NCI-H2081 treated with DMSO at 0.1 percent for 48 hours (cell line): Measurements from ENCODE around the gene CASQ2.
A peak's percentile ranks its signal among the peaks of the same experiment; 100 is the strongest.
"Not testable (repeated sequence)": the region's sequence is repeated elsewhere in the genome, so short reads cannot be mapped to it uniquely, and the experiment has no call there.

Experiments used
- DNase-seq: peaks from one replicate; lab custom pipeline; 2025; lab: John Stamatoyannopoulos, UW

Gene CASQ2

DNA sequence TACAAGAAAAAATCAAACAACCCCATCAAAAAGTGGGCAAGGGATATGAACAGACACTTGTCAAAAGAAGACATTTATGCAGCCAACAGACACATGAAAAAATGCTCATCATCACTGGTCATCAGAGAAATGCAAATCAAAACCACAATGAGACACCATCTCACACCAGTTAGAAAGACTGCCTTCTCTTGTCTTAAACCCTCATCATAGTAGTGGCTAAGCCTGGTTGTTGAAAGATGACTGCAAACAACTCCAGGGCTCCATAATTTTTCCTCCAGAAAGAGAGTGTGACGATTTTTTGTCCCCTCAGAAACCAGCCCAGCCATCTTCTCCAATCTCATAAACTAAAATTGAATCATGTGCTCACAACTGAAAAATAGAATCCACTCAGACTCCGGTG, 12.1 kb upstream of the CASQ2 start:
- DNase-seq: not testable (repeated sequence)

- DNase-seq: not testable (repeated sequence)
Measured at GRCh38 chr1:115779075-115779474, 10.6 kb upstream of the CASQ2 start.

DNA sequence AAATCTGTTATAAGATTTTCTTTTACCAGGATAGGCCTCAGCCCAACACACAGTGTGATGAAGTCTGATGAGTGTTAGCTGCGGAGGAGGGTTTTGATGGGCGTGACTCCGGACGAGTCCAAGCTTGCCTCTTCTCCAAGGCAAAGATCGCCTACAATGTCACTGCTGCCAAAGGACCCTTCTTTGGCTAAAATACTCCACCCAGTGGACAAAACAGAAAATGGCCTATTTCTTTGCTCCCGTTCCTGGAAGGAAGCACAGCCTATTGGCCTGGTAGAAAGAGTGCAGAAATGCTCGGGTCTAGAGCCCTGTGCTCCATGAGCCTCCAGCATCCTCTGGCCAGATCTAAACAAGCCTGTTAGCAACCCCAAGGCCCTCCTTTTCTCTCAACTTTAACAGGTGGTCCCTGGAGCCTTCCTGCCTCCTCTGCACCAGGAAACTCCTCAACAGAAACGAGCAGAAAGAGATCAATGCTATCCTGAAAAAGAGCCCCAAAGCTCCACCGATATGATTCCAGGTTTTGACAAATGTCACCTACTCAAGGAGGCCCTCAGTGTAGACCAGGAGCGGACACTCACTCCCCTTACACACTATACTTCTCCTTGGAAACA, 3.4 kb upstream of the CASQ2 start:
- peak; percentile 52 for DNase-seq

- no peak for DNase-seq
Measured at GRCh38 chr1:115771094-115771846, 2.8 kb upstream of the CASQ2 start.

DNA sequence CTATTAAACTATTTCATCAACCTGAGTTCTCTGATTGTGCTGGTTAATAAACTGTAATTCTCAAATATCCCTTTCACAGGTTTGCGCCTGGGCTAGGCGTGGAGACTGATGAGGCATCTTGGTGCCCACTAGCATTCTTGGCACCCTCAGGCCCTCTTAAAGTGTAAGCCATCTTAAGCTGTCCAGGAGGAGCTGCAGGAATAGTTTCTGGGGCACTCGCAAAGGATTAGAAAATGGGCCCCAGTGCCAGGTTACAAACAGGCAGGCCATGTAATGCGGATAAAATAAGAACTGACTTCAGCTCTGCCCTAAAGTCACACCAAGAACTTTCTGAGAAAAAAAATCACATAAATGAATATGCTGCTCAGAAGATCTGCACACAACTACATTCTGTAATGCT, 1.1 kb downstream of the CASQ2 start:
- DNase-seq: no peak

DNA sequence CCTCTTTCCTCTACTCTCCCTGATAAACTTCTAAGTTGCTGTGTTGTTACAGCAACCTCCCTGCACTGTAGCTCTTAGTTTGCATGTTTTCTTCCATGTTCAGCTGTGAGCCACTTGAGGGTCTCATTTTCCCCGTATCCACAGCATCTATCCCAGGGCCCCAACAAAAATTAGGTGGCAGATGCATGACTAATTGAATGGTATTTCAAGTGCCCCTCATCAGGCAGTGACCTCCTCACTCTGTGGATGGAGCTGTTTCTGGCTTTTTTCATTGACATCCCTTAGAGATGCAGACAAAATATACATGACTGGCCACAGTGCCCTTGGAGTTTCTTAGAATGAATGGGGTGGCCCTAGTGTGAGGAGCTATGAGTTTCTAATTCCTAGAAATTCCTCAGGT, 3.4 kb downstream of the CASQ2 start:
- no peak for DNase-seq

DNA sequence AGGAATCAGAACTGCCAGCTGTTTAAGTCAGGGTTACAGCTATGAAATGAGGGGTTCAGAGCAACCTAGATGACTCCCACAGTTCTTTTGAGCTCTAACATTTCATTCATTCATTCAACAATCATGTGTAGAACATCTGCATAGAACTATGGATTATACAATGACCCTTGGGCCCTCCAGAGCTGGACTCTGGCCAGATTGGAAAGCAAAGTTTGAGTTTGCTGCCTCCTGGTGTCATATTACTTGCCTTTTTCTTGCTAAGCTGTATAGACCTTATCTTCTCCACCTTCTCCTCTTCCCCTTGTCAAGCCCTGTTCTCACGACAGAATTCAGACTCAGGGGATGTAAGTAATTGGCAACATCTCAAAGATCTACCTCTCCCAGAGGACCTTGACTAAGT, 4.0 kb downstream of the CASQ2 start:
- no peak for DNase-seq

GRCh38 chr1:115762779-115763178, 5.7 kb downstream of the CASQ2 start:
- no peak for DNase-seq

- no peak for DNase-seq
Measured at GRCh38 chr1:115761601-115762302, 6.8 kb downstream of the CASQ2 start.

- DNase-seq: no peak
Measured at GRCh38 chr1:115757856-115758255, 10.7 kb downstream of the CASQ2 start.

DNA sequence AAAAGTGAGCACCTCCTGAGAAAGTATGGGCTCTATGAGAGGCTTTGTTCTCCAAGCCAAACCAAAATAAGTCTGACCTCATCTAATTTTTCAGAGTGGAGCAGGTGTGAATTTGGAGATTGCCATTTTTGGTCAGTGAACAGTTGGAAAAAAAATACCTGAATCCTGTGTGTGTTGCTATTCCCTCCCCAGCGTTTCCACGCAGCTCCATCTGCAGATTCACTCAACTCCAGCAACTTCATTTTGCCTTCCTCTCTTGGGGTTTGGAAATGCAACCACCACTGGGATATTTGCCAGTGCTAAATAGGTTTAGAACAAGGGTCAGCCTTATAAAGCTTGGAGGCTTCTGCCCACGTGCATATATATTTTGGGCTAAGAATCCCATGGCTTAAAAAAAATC, 11.2 kb downstream of the CASQ2 start:
- no peak for DNase-seq

DNA sequence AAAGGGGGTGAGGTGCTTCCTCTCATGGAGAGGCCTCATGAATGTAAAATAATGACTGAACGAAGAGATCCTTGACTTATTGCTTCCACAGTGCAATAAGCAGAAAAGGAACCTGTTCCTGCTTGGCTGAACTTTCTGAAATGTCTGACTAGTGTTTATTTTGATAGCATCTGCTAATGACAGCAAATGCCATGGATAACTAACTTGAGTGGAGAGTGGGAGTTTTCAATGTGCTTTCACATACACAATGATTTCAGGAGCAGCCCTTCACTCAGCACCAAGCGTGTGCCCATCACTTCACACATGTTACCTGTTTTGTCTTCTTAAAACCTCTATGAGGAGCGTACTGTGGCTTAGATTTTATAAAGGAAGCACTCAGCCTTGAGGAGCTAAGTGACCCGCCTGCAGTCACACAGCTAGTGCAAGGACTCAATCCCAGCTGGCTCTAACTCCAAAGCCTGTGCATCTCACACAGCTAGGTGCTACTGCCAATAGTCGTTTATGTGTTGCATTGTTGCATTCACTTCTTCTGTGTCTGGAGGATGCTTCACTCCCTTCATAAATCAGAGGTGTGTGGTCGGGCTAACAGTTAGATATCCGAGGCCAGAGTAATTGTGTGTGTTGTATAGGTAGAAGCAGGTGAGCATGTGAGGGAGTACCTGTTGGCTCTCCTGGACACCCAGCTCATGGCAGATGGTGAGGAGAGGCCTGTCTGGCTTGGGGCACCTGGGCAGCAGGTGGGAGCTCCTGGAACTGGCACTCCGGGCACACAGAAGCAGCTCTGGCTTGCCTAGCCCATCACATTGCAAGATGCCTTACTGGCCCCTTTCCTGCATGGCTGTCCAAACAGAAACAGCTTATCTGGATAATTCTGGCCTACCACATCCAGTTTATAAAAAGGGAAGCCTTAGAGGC, 12.8 kb downstream of the CASQ2 start:
- DNase-seq: no peak

GRCh38 chr1:115753830-115754229, 14.7 kb downstream of the CASQ2 start:
- DNase-seq: no peak

DNA sequence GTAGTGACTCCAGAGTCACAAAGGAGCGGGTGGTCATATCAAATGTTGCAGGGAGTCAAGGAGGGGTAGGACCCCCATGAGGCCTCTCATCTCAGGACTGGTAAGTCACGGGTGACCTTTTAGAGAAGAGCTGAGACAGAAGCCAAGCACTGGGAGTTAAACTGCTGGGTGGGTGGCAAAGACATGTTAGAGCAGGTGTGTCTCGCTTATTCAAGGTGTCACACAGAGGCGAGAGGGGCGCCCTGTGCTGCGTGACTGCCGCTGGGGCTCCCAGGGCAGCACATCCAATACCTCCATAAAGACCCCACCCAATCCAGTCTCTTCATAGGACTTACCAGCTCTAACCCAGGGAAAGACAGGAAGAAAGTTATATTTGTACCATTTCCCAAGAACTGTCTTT, 15.2 kb downstream of the CASQ2 start:
- DNase-seq: no peak

DNA sequence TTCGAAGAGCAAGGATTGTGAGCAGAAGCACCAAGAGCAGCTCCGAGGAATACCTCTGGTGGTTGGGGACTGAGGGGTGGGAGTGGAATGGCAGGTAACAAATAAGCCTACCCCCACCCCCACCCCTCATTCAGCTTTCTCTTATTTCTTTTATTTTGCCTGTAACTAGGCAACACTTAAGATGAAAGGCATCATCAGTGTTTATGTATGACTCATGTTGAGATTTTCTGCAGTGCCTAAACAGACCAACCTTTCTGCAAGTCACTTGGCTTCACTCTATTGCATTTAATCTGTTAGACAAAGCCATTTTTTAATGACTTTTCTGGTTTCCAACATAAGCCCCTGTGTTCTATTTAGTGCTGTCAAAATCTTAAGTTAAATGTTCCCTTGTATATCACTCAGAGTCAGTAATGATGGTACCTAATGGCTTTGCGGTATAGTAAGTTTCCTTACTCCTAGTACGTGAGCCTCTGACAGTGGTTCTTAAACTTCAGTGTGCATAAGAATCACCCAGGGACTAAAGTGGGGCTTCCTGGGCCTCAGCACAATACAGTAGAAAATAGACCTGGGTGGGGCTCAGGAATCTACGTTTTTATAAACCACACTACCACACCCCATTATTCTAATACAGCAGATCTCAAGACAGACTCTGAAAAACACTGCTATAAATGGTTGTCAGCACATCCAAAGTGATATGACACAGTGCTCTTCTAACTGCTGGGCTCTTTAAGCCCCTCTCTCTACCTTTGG, 19.9 kb downstream of the CASQ2 start:
- no peak for DNase-seq

GRCh38 chr1:115746021-115746690, 22.4 kb downstream of the CASQ2 start:
- no peak for DNase-seq

DNA sequence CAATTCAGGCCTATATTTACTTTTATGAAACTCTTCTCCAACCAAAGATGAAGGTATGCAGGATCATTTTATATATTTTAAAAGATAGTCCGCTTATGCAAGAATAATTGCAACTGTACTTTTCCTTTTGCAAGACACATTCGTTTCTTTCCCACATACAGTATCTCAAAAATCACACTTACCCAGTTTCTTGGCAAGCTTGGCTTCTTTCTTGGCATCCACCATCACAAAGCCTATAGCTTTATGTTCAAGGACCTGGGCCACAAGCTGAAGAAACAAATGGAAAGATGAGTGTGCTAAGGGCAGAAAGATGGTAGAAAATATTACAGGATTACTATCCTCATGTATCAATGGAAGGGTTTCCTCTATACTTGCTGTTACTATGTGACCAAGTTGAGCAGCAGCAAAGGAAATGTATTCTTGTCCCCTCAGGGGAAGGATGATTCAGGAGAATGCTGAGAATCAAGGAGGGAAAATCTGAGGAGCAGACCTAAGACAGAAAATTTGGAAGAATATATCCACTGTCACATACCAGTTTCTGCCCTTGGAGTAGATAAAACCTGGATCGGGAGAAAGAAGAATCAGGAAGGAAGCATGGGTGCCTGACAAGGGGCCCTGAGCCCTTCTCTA, 23.8 kb downstream of the CASQ2 start:
- DNase-seq: no peak

DNA sequence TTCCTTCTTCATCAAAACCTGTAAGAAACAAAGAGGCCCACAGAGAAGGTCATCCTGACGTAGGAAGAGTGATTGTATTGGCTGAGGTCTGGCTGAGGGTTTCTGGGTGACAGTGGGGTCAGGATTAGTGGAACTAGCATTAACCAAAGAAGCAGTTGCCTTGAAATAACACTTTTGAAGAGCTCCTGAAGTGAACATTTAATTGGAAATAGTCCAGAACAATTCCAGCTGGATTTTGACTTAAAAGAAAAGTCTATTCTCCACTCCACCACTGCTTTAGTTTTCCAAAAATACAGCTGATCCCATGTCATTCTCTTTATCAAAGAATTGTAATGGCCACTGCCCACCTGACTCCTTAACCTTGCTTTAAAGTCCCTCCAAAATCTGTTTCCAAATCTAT, 27.7 kb downstream of the CASQ2 start:
- no peak for DNase-seq

DNA sequence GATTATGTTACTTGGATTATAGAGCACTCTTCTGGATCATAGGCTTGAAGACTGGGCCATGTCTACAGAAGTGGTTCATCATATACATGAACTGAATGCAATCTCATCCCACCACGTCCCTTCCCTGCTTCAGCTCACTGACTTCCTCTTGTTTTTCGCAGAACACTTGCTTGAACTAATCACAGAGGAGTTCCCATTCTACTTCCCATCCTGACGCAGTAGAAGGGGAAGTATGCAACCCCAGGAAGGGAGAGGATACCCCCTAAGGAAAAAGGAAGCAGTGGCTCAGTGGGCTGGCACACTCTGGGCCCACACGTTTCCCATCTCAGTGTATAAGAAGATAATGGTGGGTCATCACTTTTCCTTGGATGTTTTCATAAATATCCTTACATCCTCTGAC, 36.2 kb downstream of the CASQ2 start:
- no peak for DNase-seq

DNA sequence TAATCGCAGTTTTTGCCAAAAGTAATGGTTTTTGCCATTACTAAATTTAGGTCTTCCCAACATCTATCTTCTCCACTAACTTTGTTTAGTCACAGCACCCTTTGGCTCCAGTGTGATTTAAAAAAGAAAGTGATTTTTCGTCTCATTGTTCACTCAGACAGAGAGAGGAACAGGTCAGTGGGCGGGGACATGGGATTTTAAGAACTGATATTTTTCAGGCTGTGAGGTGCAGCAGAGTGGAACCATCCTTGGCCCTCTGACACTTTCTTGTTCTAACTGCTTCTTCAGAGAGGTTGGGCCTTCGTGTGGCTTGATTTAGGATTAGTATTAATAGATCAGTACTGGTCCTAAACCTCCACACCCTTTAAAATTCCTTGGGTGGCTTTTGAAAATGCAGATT, 38.8 kb downstream of the CASQ2 start:
- DNase-seq: no peak
